Gastrocnemius medialis (tissue), 4 donors: Measurements from ENCODE around the gene PRXL2C. TPM values are rescaled to one million over a fixed set of nuclear protein-coding genes. Genes with fewer than 3 reads are reported as not detected.
"Not testable (repeated sequence)": the region's sequence is repeated elsewhere in the genome, so short reads cannot be mapped to it uniquely, and the experiment has no call there.

ENCODE experiments used
- ATAC-seq, 2 donors: fragments of 150-250 bp; one replicate each; pipeline ENCODE4 v1.9.1; 2016
- DNase-seq, 2 donors: peaks; one replicate each; pipeline ENCODE4 v3.0.0-alpha.2; 2019
- H3K27ac ChIP-seq, 4 donors: fragments of 200-600 bp; sonication (generic); 1 replicate in 1 of 4; 2 replicates in 3 of 4; pipeline ENCODE4 v1.5.1; 2016 to 2018; ENCODE audit warnings: mild to moderate bottlenecking in 2 of 4, moderate library complexity in 1 of 4
- H3K27me3 ChIP-seq, 3 donors: fragments of 200-600 bp; sonication (generic) in 2 of 3; 1 replicate in 1 of 3; 2 replicates in 2 of 3; pipeline versions ENCODE4 v1.5.1 to v1.6.0; 2016 to 2019; ENCODE audit warnings: mild to moderate bottlenecking in 1 of 3, moderate library complexity in 1 of 3
- H3K36me3 ChIP-seq, 2 donors: fragments of 200-600 bp; sonication (generic) in 1 of 2; one replicate each; pipeline ENCODE4 v1.5.1; 2017 to 2018
- H3K4me1 ChIP-seq, 2 donors: fragments of 200-600 bp; sonication (generic) in 1 of 2; one replicate each; pipeline ENCODE4 v1.5.1; 2016 to 2017; ENCODE audit warnings: mild to moderate bottlenecking in 2 of 2
- H3K4me3 ChIP-seq, 4 donors: fragments of 200-600 bp; sonication (generic) in 3 of 4; 1 replicate in 1 of 4; 2 replicates in 3 of 4; pipeline ENCODE4 v1.5.1; 2016 to 2019; ENCODE audit warnings: mild to moderate bottlenecking in 2 of 4
- H3K9me3 ChIP-seq, 3 donors: fragments of 200-600 bp; sonication (generic) in 2 of 3; 1 replicate in 1 of 3; 2 replicates in 2 of 3; pipeline ENCODE4 v1.5.1; 2016 to 2019
- CTCF ChIP-seq, 5 experiments: fragments of 450-650 bp in 3 of 5; fragments of 200-600 bp in 2 of 5; sonication (generic) in 2 of 5; IDR thresholded peaks in 4 of 5; conservative IDR thresholded peaks in 1 of 5; 1 replicate in 4 of 5; 2 replicates in 1 of 5; pipeline ENCODE4 v1.5.1; 2016 to 2019; ENCODE audit warnings: antibody characterized with exemption in 5 of 5, mild to moderate bottlenecking in 3 of 5, moderate library complexity in 3 of 5
- POLR2A ChIP-seq, 2 donors: fragments of 450-650 bp; IDR thresholded peaks; one replicate each; pipeline ENCODE4 v1.6.1; 2017; ENCODE audit warnings: antibody characterized with exemption in 2 of 2, mild to moderate bottlenecking in 2 of 2, moderate library complexity in 2 of 2
- in situ Hi-C, 4 donors: fragments of 200-750 bp; cut with MboI; loops; one replicate each; pipeline versions ENCODE4 v1.15.0 to v1.8.0; 2017; ENCODE audit warnings: low sequenced_read_pairs in 4 of 4
- intact Hi-C: fragments of 100-400 bp; cut with DNase I; formaldehyde crosslinking; loops from one replicate; pipeline ENCODE4 v1.15.1; 2023; ENCODE audit warnings: low total_unique reads
- total RNA-seq, 4 donors: library from RNA; depleted of rRNA; stranded (reverse); fragments of >200 nt; gene quantifications; one replicate each; pipeline versions ENCODE4 v1.1.0 to v1.2.3, GENCODE V29; 2016

PRXL2C gene
- total RNA-seq, 4 donors from 2014 or later: 16.9 to 29.4 (median 23.8) TPM

- Histone ChIP-seq H3K36me3 (no peaks in the 10 kb centered on the region), H3K4me3 (no peak overlapping the region), H3K27me3 (no peaks in the 10 kb centered on the region), H3K4me1 (peaks cover 19 to 21% of the 10 kb centered on the region in 2 donors), H3K27ac (no peak overlapping the region), H3K9me3 (no peaks in the 10 kb centered on the region)
- no peak for DNase-seq
- TF ChIP-seq CTCF (IDR thresholded peaks at IDR 0.05 in 4 of 5, conservative IDR thresholded peaks at IDR 0.05 in 1 of 5) (no peak), POLR2A (IDR thresholded peaks at IDR 0.05) (no peak)
- intact Hi-C loops (no loop called here), in situ Hi-C loops (no loop called here)
- no peak for ATAC-seq
These were observed 39.7 kb downstream of the PRXL2C start for GRCh38 chr9:96615411-96615810.

- H3K36me3 ChIP-seq, H3K4me3 ChIP-seq, H3K27ac ChIP-seq, H3K9me3 ChIP-seq, ATAC-seq, H3K27me3 ChIP-seq, DNase-seq, intact Hi-C loops, in situ Hi-C loops: not testable (repeated sequence)
- peaks cover 19 to 21% of the 10 kb centered on the region in 2 donors for H3K4me1 ChIP-seq
These were observed 40.5 kb downstream of the PRXL2C start for GRCh38 chr9:96614664-96615063.

GRCh38 chr9:96612966-96613589 lies 42.0 kb downstream of the PRXL2C start:
- no peak for ATAC-seq
- no peak for DNase-seq
- intact Hi-C loops: no loop called here
- H3K4me3 ChIP-seq: no peak overlapping the region
- no peaks in the 10 kb centered on the region for H3K36me3 ChIP-seq
- in situ Hi-C loops: no loop called here
- peaks cover 19 to 20% of the 10 kb centered on the region in 2 donors for H3K4me1 ChIP-seq
- H3K9me3 ChIP-seq: no peaks in the 10 kb centered on the region
- TF ChIP-seq CTCF (IDR thresholded peaks at IDR 0.05 in 4 of 5, conservative IDR thresholded peaks at IDR 0.05 in 1 of 5): no peak
- TF ChIP-seq POLR2A (IDR thresholded peaks at IDR 0.05): no peak
- H3K27me3 ChIP-seq: no peaks in the 10 kb centered on the region
- peak overlapping the region in 1 of 4 donors; percentile 81 for H3K27ac ChIP-seq

GRCh38 chr9:96612105-96612965 lies 42.8 kb downstream of the PRXL2C start:
- intact Hi-C loops (no loop called here), in situ Hi-C loops (no loop called here)
- Histone ChIP-seq H3K4me1 (peaks cover 13 to 19% of the 10 kb centered on the region in 2 donors), H3K4me3 (peak overlapping the region in 2 of 4 donors; percentile 12 to 20), H3K27me3 (no peaks in the 10 kb centered on the region), H3K9me3 (no peaks in the 10 kb centered on the region), H3K36me3 (no peaks in the 10 kb centered on the region), H3K27ac (peak overlapping the region; percentile 65 to 81 (median 72))
- no peak for TF ChIP-seq CTCF (IDR thresholded peaks at IDR 0.05 in 4 of 5, conservative IDR thresholded peaks at IDR 0.05 in 1 of 5)
- TF ChIP-seq POLR2A (IDR thresholded peaks at IDR 0.05): peak in 1 of 2 donors; percentile 32
- DNase-seq (peak; percentile 70 to 86), ATAC-seq (peak; percentile 99)

- ATAC-seq (no peak), DNase-seq (no peak)
- Histone ChIP-seq H3K27me3 (no peaks in the 10 kb centered on the region), H3K4me1 (peaks cover 13 to 19% of the 10 kb centered on the region in 2 donors), H3K9me3 (no peaks in the 10 kb centered on the region), H3K27ac (peak overlapping the region in 1 of 4 donors; percentile 81), H3K4me3 (no peak overlapping the region), H3K36me3 (no peaks in the 10 kb centered on the region)
- in situ Hi-C loops: no loop called here
- no peak for TF ChIP-seq POLR2A (IDR thresholded peaks at IDR 0.05)
- no peak for TF ChIP-seq CTCF (IDR thresholded peaks at IDR 0.05 in 4 of 5, conservative IDR thresholded peaks at IDR 0.05 in 1 of 5)
- intact Hi-C loops: no loop called here
These were observed 43.8 kb downstream of the PRXL2C start for GRCh38 chr9:96611302-96611701.
